HG03060 (cell line): ENCODE results near the gene OR5K4.
"Not testable (repeated sequence)": the region's sequence is repeated elsewhere in the genome, so short reads cannot be mapped to it uniquely, and the experiment has no call there.

Source experiments
- ATAC-seq: cut with Tn5 transposase; IDR thresholded peaks from one replicate; pipeline ENCODE4 v1.9.1; 2021; ENCODE audit warnings: low read depth, moderate number of reproducible peaks; ENCODE audit not compliant: unreplicated experiment

Gene OR5K4

GRCh38 chr3:98367464-98368246, 14.0 kb downstream of the OR5K4 start:
- ATAC-seq: no peak

GRCh38 chr3:98371186-98371585, 17.5 kb downstream of the OR5K4 start:
- ATAC-seq: no peak

GRCh38 chr3:98371853-98372252, 18.2 kb downstream of the OR5K4 start:
- ATAC-seq: no peak

GRCh38 chr3:98372445-98372844, 18.8 kb downstream of the OR5K4 start:
- ATAC-seq: no peak

GRCh38 chr3:98376631-98377030, 23.0 kb downstream of the OR5K4 start:
- ATAC-seq: no peak

DNA sequence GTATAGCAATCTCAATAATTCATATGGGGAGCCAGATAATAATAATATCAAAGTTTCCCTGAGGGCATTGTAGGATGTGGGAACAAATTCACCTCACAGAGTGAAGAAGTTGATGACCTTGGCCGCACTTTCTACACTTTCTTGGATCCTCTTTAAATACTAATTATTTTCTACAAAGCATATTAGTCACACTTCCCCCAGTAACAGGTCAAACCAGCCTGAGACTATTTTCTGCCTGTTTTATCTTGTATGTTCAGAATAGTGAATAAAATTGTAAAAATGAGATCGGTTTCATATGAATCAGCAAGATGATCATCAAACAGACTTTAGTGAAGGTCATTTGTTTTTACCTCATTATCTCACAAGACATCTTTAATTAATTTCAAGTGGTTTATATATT, 34.5 kb downstream of the OR5K4 start:
- no peak for ATAC-seq

GRCh38 chr3:98390366-98390765, 36.7 kb downstream of the OR5K4 start, which contains the start of gene OR5K3:
Gene OR5K3, plus strand, starts transcription at chr3:98390666. Its CDS starts 0 bp downstream, at chr3:98390666.
- no peak for ATAC-seq

GRCh38 chr3:98395101-98395500, 41.4 kb downstream of the OR5K4 start:
- no peak for ATAC-seq

- not testable (repeated sequence) for ATAC-seq
Measured at GRCh38 chr3:98396482-98396881, 42.8 kb downstream of the OR5K4 start.

- no peak for ATAC-seq
Measured at GRCh38 chr3:98398513-98398912, 44.9 kb downstream of the OR5K4 start.

- no peak for ATAC-seq
Measured at GRCh38 chr3:98402507-98402906, 48.9 kb downstream of the OR5K4 start.

DNA sequence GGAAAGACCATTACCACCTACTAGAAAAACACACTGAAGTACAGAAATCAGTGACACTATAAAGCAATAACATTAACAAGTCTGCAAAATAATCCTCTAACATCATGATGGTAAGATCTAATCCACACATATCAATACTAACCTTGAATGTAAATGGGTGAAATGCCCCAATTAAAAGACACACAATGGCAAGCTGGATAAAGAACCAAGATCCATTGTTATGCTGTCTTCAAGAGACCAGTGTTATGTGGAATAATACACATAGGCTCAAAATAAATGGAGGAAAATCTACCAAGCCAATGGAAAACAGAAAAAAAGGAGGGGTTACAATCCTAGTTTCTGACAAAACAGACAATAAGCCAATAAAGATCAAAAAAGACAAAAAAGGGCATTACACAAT, 50.4 kb downstream of the OR5K4 start:
- no peak for ATAC-seq
